ENCODE measurements around the gene SFRP4. TPM values are rescaled to one million over a fixed set of nuclear protein-coding genes. Genes with fewer than 3 reads are reported as not detected.

The SFRP4 gene
- total and polyA plus RNA-seq, 2 of the 8 experiments (the other 6 are each of a cell fraction or from before 2014, with no cell fraction given) = 0.03 TPM; not detected in 1

- Histone ChIP-seq H3K79me1 (ENCODE audit: low read depth, low read length) (no peaks in the 10 kb centered on the region; the same call in 1 of the 2 replicates), H3K4me2 (ENCODE audit: insufficient read depth in 1 of 2, low read depth in 2 of 2, low read length in 2 of 2) (no peak overlapping the region), H2AK5ac (ENCODE audit: low read depth, low read length) (no peak overlapping the region), H2BK12ac (ENCODE audit: low read depth, low read length) (no peak overlapping the region), H3K14ac (ENCODE audit: insufficient read length) (no peak overlapping the region), H4K91ac (replicated peaks; ENCODE audit: insufficient read length, low read length) (no peak overlapping the region), H2BK120ac (replicated peaks; ENCODE audit: low read depth, low read length) (no peak overlapping the region), H4K5ac (ENCODE audit: insufficient read length, low read depth, low read length) (no peak overlapping the region), H3K9me3 (ENCODE audit: insufficient read depth in 2 of 2, low read depth in 1 of 2, low read length in 1 of 2) (0 out of 4 replicates have a peak, but pooled peaks cover 0 to 2% of the 10 kb centered on the region in 2 experiments), H3K36me3 (ENCODE audit: control insufficient read depth in 2 of 4, insufficient read depth in 4 of 4, low read length in 3 of 4) (no peaks in the 10 kb centered on the region), H3K18ac (ENCODE audit: extremely low read depth, low read length) (no peak overlapping the region), H2BK15ac (ENCODE audit: low read length) (no peak overlapping the region), H3K27me3 (replicated peaks in 1 of 4; ENCODE audit: control insufficient read depth in 3 of 4, extremely low read depth in 1 of 4, insufficient read depth in 3 of 4, low read length in 3 of 4) (no peaks in the 10 kb centered on the region), H3K79me2 (ENCODE audit: control insufficient read depth in 1 of 2, insufficient read depth in 2 of 2, low read length in 2 of 2) (no peaks in the 10 kb centered on the region), H3K23me2 (ENCODE audit: low read depth, low read length) (no peaks in the 10 kb centered on the region), H2BK20ac (ENCODE audit: low read length) (no peak overlapping the region), H3K4me1 (replicated peaks in 1 of 4; ENCODE audit: control insufficient read depth in 3 of 4, insufficient read depth in 4 of 4, low read length in 3 of 4) (peaks cover 0 to 4% (median 3%) of the 10 kb centered on the region in 4 experiments; a peak in 3 of 7 replicates), H3K23ac (ENCODE audit: insufficient read length) (no peak overlapping the region), H3K27ac (ENCODE audit: low read depth, low read length) (no peak overlapping the region), H3K9ac (replicated peaks in 1 of 4; ENCODE audit: extremely low read depth in 1 of 4, low read depth in 3 of 4, low read length in 3 of 4) (no peak overlapping the region; a peak in 1 of 7 replicates), H3K56ac (replicated peaks; ENCODE audit: insufficient read length, low read depth, low read length) (no peak overlapping the region), H2AFZ (ENCODE audit: low read length) (no peak overlapping the region), H2BK5ac (ENCODE audit: low read depth, low read length) (no peak overlapping the region), H3K4ac (replicated peaks; ENCODE audit: insufficient read length, low read depth, low read length) (no peak overlapping the region), H4K8ac (ENCODE audit: extremely low read depth, insufficient read depth, low read length) (no peak overlapping the region), H3K4me3 (ENCODE audit: extremely low read depth in 1 of 4, insufficient read depth in 2 of 4, low read depth in 3 of 4, low read length in 4 of 4) (no peak overlapping the region), H4K20me1 (replicated peaks in 1 of 2; ENCODE audit: control insufficient read depth in 1 of 2, insufficient read depth in 2 of 2, low read length in 2 of 2) (no peaks in the 10 kb centered on the region)
- WGBS, 2 experiments (ENCODE audit: extremely low coverage in 1 of 2, insufficient coverage in 1 of 2, insufficient read length in 1 of 2, insufficient replicate concordance in 2 of 2, low coverage in 1 of 2, low lambda C conversion rate in 2 of 2, missing lambda C conversion rate in 1 of 2) = 84% methylated on average over 7 of the region's 7 CpGs; no CpG with 5 or more reads in 1 of the 2 experiments
- DNase-seq (ENCODE audit: low read depth in 1 of 2, low spot score in 2 of 2) (no peak), FAIRE-seq (no peak)
- CTCF ChIA-PET (ENCODE audit: partially characterized antibody) = interaction anchor here (3.3 kb wide), 1 partner anchor 29 kb away, joined by 12 read pairs; no protein-coding TSS in a partner anchor
- POLR2A ChIA-PET (ENCODE audit: partially characterized antibody) = interaction anchor here (0.5 kb wide), 1 partner anchor 17 kb away, joined by 3 read pairs; no protein-coding TSS in a partner anchor
- no peak for TF ChIP-seq KDM5A (IDR thresholded peaks at IDR 0.05; ENCODE audit: low read length)
- no peak for TF ChIP-seq POLR2AphosphoS5 (IDR thresholded peaks at IDR 0.05; ENCODE audit: low read depth, low read length)
- TF ChIP-seq MAX (IDR thresholded peaks at IDR 0.05) = no peak
- TF ChIP-seq FOSL1 (IDR thresholded peaks at IDR 0.05; ENCODE audit: insufficient read depth, low read depth, low read length) = no peak
- TF ChIP-seq EGR1 (IDR thresholded peaks at IDR 0.05; ENCODE audit: borderline replicate concordance, low read depth, low read length) = no peak
- no peak for TF ChIP-seq CBX5 (IDR thresholded peaks at IDR 0.05; ENCODE audit: low read depth, low read length)
- no peak for TF ChIP-seq PHF8 (conservative IDR thresholded peaks at IDR 0.05; ENCODE audit: low read depth, low read length)
- TF ChIP-seq CHD1 (IDR thresholded peaks at IDR 0.05; ENCODE audit: low read depth, low read length) = no peak
Measured at GRCh38 chr7:37947941-37948210, 31.3 kb upstream of the SFRP4 start.

Measured in H1 (cell line).